IMR-90 (cell line): ENCODE measurements around the gene CIC. TPM values are rescaled to one million over a fixed set of nuclear protein-coding genes. Genes with fewer than 3 reads are reported as not detected.

Experiments used
- ATAC-seq: fragments of 200-7000 bp; cut with Tn5 transposase; 2 replicates; pipeline ENCODE4 v1.9.1; 2020; ENCODE audit warnings: low read depth, mild to moderate bottlenecking, moderate library complexity
- BruUV-seq: library from RNA; stranded (reverse); fragments of 400-500 nt; replicated peaks from 2 replicates; lab custom pipeline; 2021; lab: Mats Ljungman, UMichigan
- CTCF ChIA-PET: fragments of 300-600 bp; formaldehyde crosslinking; extraction: SDS; loops from one replicate; lab custom pipeline; 2021; ENCODE audit warnings: antibody characterized with exemption; lab: Yijun Ruan, JAX
- POLR2A ChIA-PET: fragments of 300-600 bp; sonication (Branson Sonifier 250); formaldehyde crosslinking; loops from one replicate; lab custom pipeline; 2022; ENCODE audit warnings: antibody characterized with exemption; ENCODE audit not compliant: unreplicated experiment; lab: Charles Lee
- DNase-seq: peaks from one replicate; pipeline ENCODE4 v3.0.0; 2013
- H2AFZ ChIP-seq: replicated peaks from 2 replicates; pipeline ENCODE3; 2013; ENCODE audit warnings: low read length, mild to moderate bottlenecking; ENCODE audit not compliant: poor library complexity
- H2AK5ac ChIP-seq: 2 replicates; pipeline ENCODE4 v1.6.1; 2013; ENCODE audit warnings: low read depth, low read length, inconsistent platforms
- H2AK9ac ChIP-seq: replicated peaks from 2 replicates; pipeline ENCODE3; 2013; ENCODE audit warnings: mild to moderate bottlenecking, low read depth, low read length, moderate library complexity; ENCODE audit not compliant: poor library complexity
- H2BK120ac ChIP-seq: 2 replicates; pipeline ENCODE4 v1.6.1; 2013; ENCODE audit warnings: low read depth, low read length, inconsistent platforms
- H2BK15ac ChIP-seq: 3 replicates; pipeline ENCODE4 v1.6.1; 2013; ENCODE audit warnings: low read depth, low read length, inconsistent platforms
- H2BK20ac ChIP-seq: 2 replicates; pipeline ENCODE4 v1.6.1; 2013; ENCODE audit warnings: low read depth, mild to moderate bottlenecking, inconsistent platforms, low read length, moderate library complexity
- H2BK5ac ChIP-seq: 2 replicates; pipeline ENCODE4 v1.6.1; 2013; ENCODE audit warnings: mild to moderate bottlenecking, low read depth, low read length, inconsistent platforms; ENCODE audit not compliant: poor library complexity, severe bottlenecking
- H3K14ac ChIP-seq: replicated peaks from 2 replicates; pipeline ENCODE4 v1.6.1; 2013; ENCODE audit warnings: low read depth, low read length, inconsistent platforms
- H3K18ac ChIP-seq: 2 replicates; pipeline ENCODE4 v1.6.1; 2013; ENCODE audit warnings: low read depth, low read length, control low read depth
- H3K23ac ChIP-seq: 2 replicates; pipeline ENCODE4 v1.6.1; 2013; ENCODE audit warnings: low read depth, low read length, inconsistent platforms
- H3K27ac ChIP-seq: 2 replicates; pipeline ENCODE4 v1.5.1; 2013; ENCODE audit warnings: mild to moderate bottlenecking, control low read depth, low read length; ENCODE audit not compliant: insufficient read depth
- H3K27me3 ChIP-seq: 2 replicates; pipeline ENCODE4 v1.6.1; 2013; ENCODE audit warnings: low read length; ENCODE audit not compliant: control insufficient read depth, insufficient read depth
- H3K36me3 ChIP-seq: 2 replicates; pipeline ENCODE4 v1.6.1; 2013; ENCODE audit warnings: low read length, mixed read lengths; ENCODE audit not compliant: control insufficient read depth, insufficient read depth
- H3K4ac ChIP-seq: 2 replicates; pipeline ENCODE4 v1.6.1; 2013; ENCODE audit warnings: low read depth, low read length, inconsistent platforms
- H3K4me1 ChIP-seq: 2 replicates; pipeline ENCODE4 v1.6.1; 2013; ENCODE audit warnings: low read length, mixed read lengths; ENCODE audit not compliant: control insufficient read depth, insufficient read depth
- H3K4me2 ChIP-seq: 2 replicates; pipeline ENCODE4 v1.6.1; 2013; ENCODE audit warnings: low read depth, mild to moderate bottlenecking, control low read depth, low read length, moderate library complexity
- H3K4me3 ChIP-seq: 2 replicates; pipeline ENCODE4 v1.5.1; 2013; ENCODE audit warnings: low read depth, mild to moderate bottlenecking, control low read depth, low read length, moderate library complexity; ENCODE audit not compliant: insufficient read depth
- H3K56ac ChIP-seq: 2 replicates; pipeline ENCODE4 v1.6.1; 2013; ENCODE audit warnings: low read length, inconsistent platforms; ENCODE audit not compliant: insufficient read depth; ENCODE audit errors: extremely low read depth
- H3K79me1 ChIP-seq, 2 experiments: 2 replicates each; pipeline ENCODE4 v1.6.1; 2013; ENCODE audit warnings: low read length in 2 of 2, inconsistent platforms in 1 of 2, low read depth in 1 of 2
- H3K9ac ChIP-seq: 2 replicates; pipeline ENCODE4 v1.6.1; 2013; ENCODE audit warnings: low read depth, low read length, control low read depth
- H3K9me1 ChIP-seq: 2 replicates; pipeline ENCODE4 v1.6.1; 2013; ENCODE audit warnings: low read length, inconsistent platforms; ENCODE audit not compliant: insufficient read depth
- H3K9me3 ChIP-seq: 2 replicates; pipeline ENCODE4 v1.6.1; 2013; ENCODE audit warnings: low read length; ENCODE audit not compliant: control insufficient read depth, insufficient read depth
- H4K20me1 ChIP-seq: 2 replicates; pipeline ENCODE4 v1.6.1; 2013; ENCODE audit warnings: low read length, inconsistent platforms; ENCODE audit not compliant: insufficient read depth
- H4K5ac ChIP-seq: 2 replicates; pipeline ENCODE4 v1.6.1; 2013; ENCODE audit warnings: mild to moderate bottlenecking, low read depth, low read length, control low read depth
- H4K8ac ChIP-seq, 2 experiments: 2 replicates each; pipeline ENCODE4 v1.6.1; 2013; ENCODE audit warnings: low read depth in 2 of 2, low read length in 2 of 2, control low read depth in 1 of 2, inconsistent platforms in 1 of 2
- H4K91ac ChIP-seq: 2 replicates; pipeline ENCODE4 v1.6.1; 2013; ENCODE audit warnings: low read depth, low read length, inconsistent platforms; ENCODE audit not compliant: insufficient read depth
- FOS ChIP-seq: fragments of 150-350 bp; IDR thresholded peaks from 2 replicates; pipeline ENCODE4 v1.6.1; 2016; ENCODE audit warnings: low read depth, low read length
- WGBS, 2 experiments: methylation state at CpG; one replicate each; pipeline versions ENCODE4 v1.1.5 to v1.1.7; 2013; ENCODE audit warnings: missing lambda C conversion rate in 2 of 2; ENCODE audit not compliant: insufficient read length in 1 of 2; ENCODE audit errors: extremely low coverage in 2 of 2; 5-methylcytosine and 5-hydroxymethylcytosine counted together
- dilution Hi-C: fragments of 300-500 bp; cut with HindIII; formaldehyde crosslinking; loops from one replicate; pipeline ENCODE4 v1.14.3; 2018; ENCODE audit warnings: low sequenced_read_pairs; ENCODE audit not compliant: unreplicated experiment
- in situ Hi-C: fragments of 300-500 bp; cut with MboI; formaldehyde crosslinking; loops from 3 replicates; pipeline ENCODE4 v1.14.3; 2019; ENCODE audit warnings: low sequenced_read_pairs, inconsistent platforms, mixed read lengths
- intact Hi-C: fragments of 100-400 bp; cut with micrococcal nuclease; formaldehyde crosslinking; loops from 2 replicates; pipeline ENCODE4 v1.10.0; 2022
- polyA plus RNA-seq, 3 experiments: library from polyadenylated mRNA; depleted of rRNA; stranded (reverse); fragments of >200 nt; gene quantifications; 2 replicates each; pipeline ENCODE4 v1.2.3, GENCODE V29; 2012; ENCODE audit warnings: low replicate concordance in 1 of 3
- total RNA-seq: library from RNA; depleted of rRNA; stranded (reverse); fragments of >200 nt; gene quantifications from 2 replicates; pipeline ENCODE4 v1.2.3, GENCODE V29; 2012
- TF ChIP-seq, protein P1 (sequence below): conservative IDR thresholded peaks from 2 replicates; pipeline ENCODE4 v1.5.1; 2012; ENCODE audit warnings: mild to moderate bottlenecking, low read depth, low read length, improper control_type of control experiment

CIC gene
- total and polyA plus RNA-seq, 2 of the 4 experiments (the other 2 are of a cell fraction): 1.8 to 23.2 TPM

DNA sequence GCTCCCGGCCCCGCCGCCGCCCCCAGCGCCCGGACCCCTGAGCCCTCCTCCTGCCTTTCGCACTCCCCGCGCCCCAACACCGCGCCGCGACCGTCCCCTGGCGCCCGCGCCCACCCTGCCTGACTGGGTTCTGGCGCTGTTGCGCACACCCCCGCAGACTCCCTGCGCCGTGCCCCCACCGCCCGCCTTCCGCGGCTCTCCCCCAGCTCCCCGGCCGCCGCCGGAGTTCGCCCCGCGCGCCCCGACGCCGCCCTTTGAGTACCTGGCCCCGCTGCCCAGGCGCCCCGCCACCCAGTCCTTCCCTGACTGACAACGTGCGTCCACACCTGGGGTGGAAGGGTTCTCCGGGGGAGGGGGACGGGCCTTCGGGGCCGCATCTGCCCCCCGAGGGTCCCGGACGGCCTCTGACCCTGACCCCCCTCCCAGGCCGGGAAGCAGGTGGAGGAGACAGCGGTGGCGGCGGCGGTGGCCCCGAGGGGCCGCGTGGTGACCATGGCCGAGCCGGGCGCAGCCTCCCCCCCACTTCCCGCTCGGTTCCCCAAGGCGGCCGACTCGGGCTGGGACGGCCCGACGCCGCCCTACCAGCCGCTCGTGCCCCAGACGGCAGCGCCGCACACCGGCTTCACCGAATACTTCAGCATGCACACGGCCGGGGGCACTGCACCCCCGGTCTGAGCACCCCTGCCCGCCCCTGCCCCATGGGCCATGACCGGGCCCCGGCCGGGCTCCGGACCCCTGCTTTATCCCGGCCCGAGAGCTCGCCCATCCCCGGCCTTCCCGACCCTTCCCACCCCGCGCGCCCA lies 55.0 kb downstream of the CIC start:
- ChIA-PET POLR2A (no interaction called here), CTCF (no interaction called here)
- dilution Hi-C loops (no loop called here), intact Hi-C loops (no loop called here), in situ Hi-C loops (loop anchor here (10.0 kb wide), 1 partner anchor 189 kb away; the partner anchor contains the start of gene POU2F2)
- no peak overlapping the region for H4K5ac ChIP-seq
- H2AK5ac ChIP-seq: no peak overlapping the region
- TF ChIP-seq FOS: no peak
- TF ChIP-seq, protein P1, sequence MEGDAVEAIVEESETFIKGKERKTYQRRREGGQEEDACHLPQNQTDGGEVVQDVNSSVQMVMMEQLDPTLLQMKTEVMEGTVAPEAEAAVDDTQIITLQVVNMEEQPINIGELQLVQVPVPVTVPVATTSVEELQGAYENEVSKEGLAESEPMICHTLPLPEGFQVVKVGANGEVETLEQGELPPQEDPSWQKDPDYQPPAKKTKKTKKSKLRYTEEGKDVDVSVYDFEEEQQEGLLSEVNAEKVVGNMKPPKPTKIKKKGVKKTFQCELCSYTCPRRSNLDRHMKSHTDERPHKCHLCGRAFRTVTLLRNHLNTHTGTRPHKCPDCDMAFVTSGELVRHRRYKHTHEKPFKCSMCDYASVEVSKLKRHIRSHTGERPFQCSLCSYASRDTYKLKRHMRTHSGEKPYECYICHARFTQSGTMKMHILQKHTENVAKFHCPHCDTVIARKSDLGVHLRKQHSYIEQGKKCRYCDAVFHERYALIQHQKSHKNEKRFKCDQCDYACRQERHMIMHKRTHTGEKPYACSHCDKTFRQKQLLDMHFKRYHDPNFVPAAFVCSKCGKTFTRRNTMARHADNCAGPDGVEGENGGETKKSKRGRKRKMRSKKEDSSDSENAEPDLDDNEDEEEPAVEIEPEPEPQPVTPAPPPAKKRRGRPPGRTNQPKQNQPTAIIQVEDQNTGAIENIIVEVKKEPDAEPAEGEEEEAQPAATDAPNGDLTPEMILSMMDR: 0 out of 2 replicates have a peak, but pooled peaks have one; percentile 16
- no peak overlapping the region for H3K14ac ChIP-seq
- H2BK15ac ChIP-seq: no peak overlapping the region
- H3K36me3 ChIP-seq: no peaks in the 10 kb centered on the region
- ATAC-seq (no peak), DNase-seq (no peak)
- peaks cover 30% of the 10 kb centered on the region for H3K27me3 ChIP-seq
- no peak overlapping the region for H4K8ac ChIP-seq
- WGBS, 2 experiments: 3% methylated on average over 32 of the region's 92 CpGs; no CpG with 5 or more reads in 1 of the 2 experiments
- BruUV-seq: no TSS peak
- no peak overlapping the region for H3K4me2 ChIP-seq
- no peaks in the 10 kb centered on the region; the same call in 1 of the 2 replicates for H4K20me1 ChIP-seq
- H3K18ac ChIP-seq: no peak overlapping the region
- H2BK5ac ChIP-seq: no peak overlapping the region
- H3K9me3 ChIP-seq: no peaks in the 10 kb centered on the region
- H2BK20ac ChIP-seq: no peak overlapping the region
- H3K9me1 ChIP-seq: peaks cover 2% of the 10 kb centered on the region; the same call in 1 of the 2 replicates
- no peak overlapping the region for H3K23ac ChIP-seq
- H3K9ac ChIP-seq: no peak overlapping the region
- H2AFZ ChIP-seq: peak overlapping the region; percentile 59
- no peak overlapping the region for H3K27ac ChIP-seq
- no peak overlapping the region for H2AK9ac ChIP-seq
- H4K91ac ChIP-seq: no peak overlapping the region
- H3K4me3 ChIP-seq: no peak overlapping the region
- H2BK120ac ChIP-seq: no peak overlapping the region
- H3K4ac ChIP-seq: no peak overlapping the region
- peaks cover 2% of the 10 kb centered on the region for H3K4me1 ChIP-seq
- H3K79me1 ChIP-seq: peaks cover 10 to 35% of the 10 kb centered on the region in 2 experiments
- H3K56ac ChIP-seq: no peak overlapping the region
